ENCODE data around the gene SLC16A12.

DNA sequence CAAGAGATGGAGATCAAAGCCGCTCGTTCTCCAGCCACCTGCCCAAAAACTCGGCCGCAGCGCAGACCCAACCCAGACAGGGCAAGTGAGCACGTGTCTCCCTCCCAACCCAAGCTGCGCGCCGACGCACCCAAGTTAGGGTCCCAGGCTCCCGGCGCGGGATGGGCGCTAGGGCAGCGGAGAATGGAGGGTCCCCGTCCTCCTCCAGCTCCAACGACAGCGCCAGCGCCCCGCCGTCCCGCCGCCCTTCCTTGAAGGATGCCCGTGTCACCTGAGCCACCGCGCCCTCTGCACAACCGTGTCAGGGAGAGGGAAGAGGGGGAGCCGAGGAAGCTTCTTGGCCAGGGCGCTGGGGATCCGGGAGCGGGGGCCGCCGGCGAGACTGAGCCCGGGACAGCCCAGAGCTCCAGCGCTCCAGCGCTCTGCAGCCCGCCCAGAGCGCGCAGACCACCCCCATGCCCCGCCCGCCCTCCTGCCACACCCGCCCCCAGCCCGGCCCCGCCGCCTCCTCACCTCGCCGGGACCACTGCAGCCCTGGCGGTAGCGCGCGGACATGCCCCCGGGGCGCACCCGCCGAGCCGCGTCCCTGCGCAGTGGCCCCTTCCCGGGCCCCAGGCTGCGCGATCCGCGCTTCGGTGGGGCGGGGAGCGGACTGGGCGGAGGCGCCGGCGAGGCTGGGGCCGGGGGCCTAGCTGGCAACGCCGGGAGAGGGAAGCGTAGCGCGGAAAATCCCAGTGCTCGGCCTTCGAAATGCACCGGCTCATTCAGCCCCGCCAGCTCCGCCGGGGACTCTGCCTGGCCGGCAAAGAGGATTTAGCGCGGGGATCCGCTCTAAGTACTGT is at the start of gene SLC16A12:
- TF ChIP-seq CTCF (tag by site-specific recombination; IDR thresholded peaks at IDR 0.05) (no peak), ZNF449 (tag by site-specific recombination; IDR thresholded peaks at IDR 0.05) (no peak), ZBTB49 (tag by site-specific recombination; IDR thresholded peaks at IDR 0.05; ENCODE audit: low read depth) (no peak), ZBTB7A (tag by site-specific recombination; IDR thresholded peaks at IDR 0.05; ENCODE audit: low read depth) (no peak), REST (tag by site-specific recombination; IDR thresholded peaks at IDR 0.05) (no peak), KLF16 (tag by site-specific recombination; IDR thresholded peaks at IDR 0.05) (no peak), ZNF292 (tag by site-specific recombination; IDR thresholded peaks at IDR 0.05; ENCODE audit: borderline replicate concordance, low read depth) (no peak), ZNF223 (tag by site-specific recombination; IDR thresholded peaks at IDR 0.05) (no peak), ZNF792 (tag by site-specific recombination; IDR thresholded peaks at IDR 0.05) (no peak)
- TF ChIP-seq, protein P1, sequence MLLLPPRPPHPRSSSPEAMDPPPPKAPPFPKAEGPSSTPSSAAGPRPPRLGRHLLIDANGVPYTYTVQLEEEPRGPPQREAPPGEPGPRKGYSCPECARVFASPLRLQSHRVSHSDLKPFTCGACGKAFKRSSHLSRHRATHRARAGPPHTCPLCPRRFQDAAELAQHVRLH (tag by site-specific recombination; IDR thresholded peaks at IDR 0.05): no peak
